Breast epithelium (tissue), 4 donors: Measurements from ENCODE around the gene ARHGAP20. TPM values are rescaled to one million over a fixed set of nuclear protein-coding genes. Genes with fewer than 3 reads are reported as not detected.

Experiments
- DNase-seq, 2 donors: peaks; one replicate each; pipeline ENCODE4 v3.0.0-alpha.2; 2019; ENCODE audit warnings: low spot score in 2 of 2
- H3K27ac ChIP-seq, 2 donors: fragments of 200-600 bp; sonication (generic) in 1 of 2; one replicate each; pipeline ENCODE4 v1.5.1; 2016 to 2019; ENCODE audit warnings: mild to moderate bottlenecking in 1 of 2
- H3K27me3 ChIP-seq, 2 donors: fragments of 200-600 bp; sonication (generic) in 1 of 2; one replicate each; pipeline versions ENCODE4 v1.5.1 to v1.6.0; 2017 to 2019; ENCODE audit warnings: control low read depth in 1 of 2, mild to moderate bottlenecking in 1 of 2
- H3K36me3 ChIP-seq: fragments of 200-600 bp; one replicate; pipeline ENCODE4 v1.5.1; 2019
- H3K4me1 ChIP-seq, 2 donors: fragments of 200-600 bp; sonication (generic); one replicate each; pipeline ENCODE4 v1.5.1; 2016 to 2019; ENCODE audit warnings: control low read depth in 1 of 2
- H3K4me3 ChIP-seq, 3 donors: fragments of 200-600 bp; sonication (generic); 1 replicate in 2 of 3; 2 replicates in 1 of 3; pipeline ENCODE4 v1.5.1; 2016 to 2019; ENCODE audit warnings: mild to moderate bottlenecking in 3 of 3, moderate library complexity in 2 of 3
- H3K9me3 ChIP-seq, 2 donors: fragments of 200-600 bp; sonication (generic) in 1 of 2; one replicate each; pipeline ENCODE4 v1.5.1; 2016 to 2019; ENCODE audit warnings: control low read depth in 1 of 2
- POLR2A ChIP-seq: fragments of 450-650 bp; IDR thresholded peaks from one replicate; pipeline ENCODE4 v1.6.1; 2016; ENCODE audit warnings: antibody characterized with exemption, mild to moderate bottlenecking, moderate library complexity
- POLR2AphosphoS5 ChIP-seq, 3 donors: sonication (generic); formaldehyde crosslinking; IDR thresholded peaks; one replicate each; pipeline ENCODE4 v1.6.1; 2017; ENCODE audit warnings: antibody characterized with exemption in 3 of 3
- intact Hi-C: fragments of 100-400 bp; cut with DNase I; formaldehyde crosslinking; loops from one replicate; pipeline ENCODE4 v1.15.1; 2023; ENCODE audit warnings: low total_unique reads
- total RNA-seq, 3 donors: library from RNA; depleted of rRNA; stranded (reverse); fragments of >200 nt; gene quantifications; one replicate each; pipeline ENCODE4 v1.1.0, GENCODE V29; 2016
- TF ChIP-seq, protein P1 (sequence below), 3 donors: fragments of 450-650 bp; IDR thresholded peaks; one replicate each; pipeline ENCODE4 v1.5.1; 2016 to 2017; ENCODE audit warnings: antibody characterized with exemption in 3 of 3, mild to moderate bottlenecking in 3 of 3, moderate library complexity in 3 of 3

ARHGAP20 gene
- total RNA-seq, 3 donors from 2014 or later = 5.4 to 34.6 (median 11.8) TPM

DNA sequence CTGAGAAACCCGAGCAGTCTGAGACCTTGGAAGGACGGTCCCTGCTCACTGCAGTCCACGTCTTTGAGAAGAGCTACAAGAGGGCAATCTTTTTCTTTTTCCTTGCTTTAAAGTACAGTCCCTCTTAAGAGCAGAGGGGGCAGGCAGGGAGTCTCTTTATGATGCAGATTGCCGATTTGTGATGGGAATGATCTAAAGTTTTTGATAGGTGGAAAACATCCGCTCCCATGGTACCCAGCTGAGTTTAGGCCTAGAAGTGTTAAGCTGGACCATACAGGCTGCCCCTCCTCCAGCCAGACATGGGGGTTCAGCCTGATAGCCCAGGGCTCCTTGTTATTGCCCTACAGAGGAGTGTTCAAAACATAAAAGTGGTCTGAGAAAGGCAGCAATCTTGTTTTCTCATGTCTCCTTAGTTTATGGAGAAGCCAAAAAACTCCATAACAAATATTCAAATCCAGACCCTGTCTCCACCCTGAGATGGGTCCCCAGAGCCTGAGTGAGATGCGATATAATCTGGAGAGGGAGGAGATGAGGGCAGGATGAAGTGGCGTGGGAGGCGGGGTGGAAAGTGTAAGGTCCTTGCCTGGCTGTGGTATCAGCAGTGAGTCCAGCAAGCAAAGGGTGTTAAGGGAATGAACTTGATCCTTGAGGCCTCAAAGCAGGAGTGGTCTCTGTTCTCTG lies 147.4 kb downstream of the ARHGAP20 start:
- no peak for DNase-seq
- no peaks in the 10 kb centered on the region for H3K9me3 ChIP-seq
- no peaks in the 10 kb centered on the region for H3K4me1 ChIP-seq
- no peak overlapping the region for H3K4me3 ChIP-seq
- intact Hi-C loops = no loop called here
- no peak for TF ChIP-seq POLR2A
- no peaks in the 10 kb centered on the region for H3K27me3 ChIP-seq
- no peak overlapping the region for H3K27ac ChIP-seq
- H3K36me3 ChIP-seq = no peaks in the 10 kb centered on the region

DNA sequence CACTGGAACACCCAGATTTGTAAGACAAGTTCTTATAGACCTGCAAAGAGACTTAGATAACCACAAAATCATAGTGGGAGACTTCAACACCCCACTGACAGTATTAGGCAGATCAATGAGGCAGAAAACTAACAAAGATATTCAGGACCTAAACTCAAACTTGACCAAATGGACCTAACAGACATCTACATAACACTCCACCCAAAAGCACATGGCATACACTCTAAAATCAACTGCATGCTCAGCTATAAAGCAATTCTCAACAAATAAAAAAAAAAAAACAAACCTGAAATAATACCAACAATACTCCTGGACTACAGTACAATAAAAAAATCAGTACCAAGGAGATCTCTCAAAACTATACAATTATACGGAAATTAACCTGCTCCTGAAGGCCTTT lies 167.5 kb downstream of the ARHGAP20 start:
- H3K4me1 ChIP-seq = no peaks in the 10 kb centered on the region
- DNase-seq = no peak
- H3K27me3 ChIP-seq = no peaks in the 10 kb centered on the region
- H3K27ac ChIP-seq = no peak overlapping the region
- intact Hi-C loops = no loop called here
- TF ChIP-seq POLR2A (no peak), POLR2AphosphoS5 (IDR thresholded peaks at IDR 0.05) (no peak)
- TF ChIP-seq, protein P1, sequence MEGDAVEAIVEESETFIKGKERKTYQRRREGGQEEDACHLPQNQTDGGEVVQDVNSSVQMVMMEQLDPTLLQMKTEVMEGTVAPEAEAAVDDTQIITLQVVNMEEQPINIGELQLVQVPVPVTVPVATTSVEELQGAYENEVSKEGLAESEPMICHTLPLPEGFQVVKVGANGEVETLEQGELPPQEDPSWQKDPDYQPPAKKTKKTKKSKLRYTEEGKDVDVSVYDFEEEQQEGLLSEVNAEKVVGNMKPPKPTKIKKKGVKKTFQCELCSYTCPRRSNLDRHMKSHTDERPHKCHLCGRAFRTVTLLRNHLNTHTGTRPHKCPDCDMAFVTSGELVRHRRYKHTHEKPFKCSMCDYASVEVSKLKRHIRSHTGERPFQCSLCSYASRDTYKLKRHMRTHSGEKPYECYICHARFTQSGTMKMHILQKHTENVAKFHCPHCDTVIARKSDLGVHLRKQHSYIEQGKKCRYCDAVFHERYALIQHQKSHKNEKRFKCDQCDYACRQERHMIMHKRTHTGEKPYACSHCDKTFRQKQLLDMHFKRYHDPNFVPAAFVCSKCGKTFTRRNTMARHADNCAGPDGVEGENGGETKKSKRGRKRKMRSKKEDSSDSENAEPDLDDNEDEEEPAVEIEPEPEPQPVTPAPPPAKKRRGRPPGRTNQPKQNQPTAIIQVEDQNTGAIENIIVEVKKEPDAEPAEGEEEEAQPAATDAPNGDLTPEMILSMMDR (IDR thresholded peaks at IDR 0.05) = no peak
- no peaks in the 10 kb centered on the region for H3K9me3 ChIP-seq
- no peaks in the 10 kb centered on the region for H3K36me3 ChIP-seq
- no peak overlapping the region for H3K4me3 ChIP-seq

DNA sequence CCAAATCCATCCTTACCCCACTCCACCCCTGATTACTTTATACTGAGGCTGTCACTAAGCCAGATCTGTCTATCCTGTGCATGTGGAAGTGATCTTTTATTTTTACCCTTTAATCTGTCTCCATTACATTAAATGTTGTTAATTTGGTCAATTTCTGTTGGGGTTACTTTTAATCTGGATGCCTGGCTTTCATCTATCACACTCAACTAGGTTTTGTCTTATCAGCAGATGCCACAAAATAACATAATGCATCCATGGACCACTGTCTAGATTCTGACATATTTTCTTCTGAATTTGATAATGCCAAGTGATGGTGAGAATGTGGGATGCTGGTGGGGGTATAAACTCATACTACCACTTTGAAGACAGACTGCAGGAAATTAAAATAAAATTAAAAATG lies 174.1 kb downstream of the ARHGAP20 start:
- Histone ChIP-seq H3K4me1 (no peaks in the 10 kb centered on the region), H3K4me3 (no peak overlapping the region), H3K27ac (no peak overlapping the region), H3K9me3 (no peaks in the 10 kb centered on the region), H3K27me3 (no peaks in the 10 kb centered on the region), H3K36me3 (no peaks in the 10 kb centered on the region)
- TF ChIP-seq POLR2AphosphoS5 (IDR thresholded peaks at IDR 0.05) = no peak
- TF ChIP-seq, protein P1 (IDR thresholded peaks at IDR 0.05) = no peak
- TF ChIP-seq POLR2A = no peak
- no peak for DNase-seq
- intact Hi-C loops = loop anchor here (10.0 kb wide), 1 partner anchor 663 kb away; no protein-coding TSS in a partner anchor

DNA sequence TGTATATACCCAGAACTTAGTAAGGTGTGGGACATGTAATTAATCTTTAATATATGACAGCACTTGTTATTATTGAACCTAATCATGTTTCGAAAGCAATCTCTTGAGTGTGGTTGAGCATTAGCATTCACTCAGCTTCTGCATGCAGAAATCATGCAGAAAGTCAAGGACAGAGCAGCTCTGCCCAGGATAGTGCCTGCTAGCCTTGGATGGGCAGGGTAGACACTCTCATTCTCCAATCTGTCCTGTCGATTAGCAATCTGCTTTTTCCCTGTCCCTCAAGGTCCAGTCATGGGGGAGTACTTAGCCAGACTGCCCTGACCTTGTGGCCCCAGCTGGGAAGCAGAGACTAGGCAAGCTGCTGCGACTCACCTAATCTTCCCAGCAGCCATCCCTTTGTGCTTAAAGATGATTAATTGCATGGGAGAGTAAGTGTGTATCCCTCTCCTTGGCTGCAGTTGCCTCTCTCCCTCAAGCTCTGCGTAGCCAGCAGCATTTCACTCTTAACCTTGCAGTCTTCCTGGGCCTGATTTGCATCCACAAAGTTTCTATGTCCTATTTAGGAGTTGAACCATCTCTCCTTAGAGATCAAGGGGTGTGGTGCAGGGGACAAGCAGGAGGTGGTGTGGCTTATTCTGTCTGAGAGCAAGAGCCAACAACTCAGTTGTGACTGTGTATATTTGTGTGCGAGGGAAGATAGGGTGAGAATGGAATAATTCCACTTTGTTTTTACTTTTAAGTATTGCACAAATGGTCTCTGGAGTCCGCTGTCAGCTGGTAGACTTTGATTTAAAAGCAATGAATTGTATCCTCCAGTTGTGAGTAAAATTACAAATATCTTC lies 181.1 kb downstream of the ARHGAP20 start:
- intact Hi-C loops = loop anchor here (10.0 kb wide), 1 partner anchor 656 kb away; no protein-coding TSS in a partner anchor
- Histone ChIP-seq H3K27me3 (no peaks in the 10 kb centered on the region), H3K4me1 (no peaks in the 10 kb centered on the region), H3K36me3 (no peaks in the 10 kb centered on the region), H3K4me3 (no peak overlapping the region), H3K9me3 (no peaks in the 10 kb centered on the region), H3K27ac (no peak overlapping the region)
- TF ChIP-seq, protein P1 (IDR thresholded peaks at IDR 0.05) = no peak
- no peak for TF ChIP-seq POLR2A
- no peak for TF ChIP-seq POLR2AphosphoS5 (IDR thresholded peaks at IDR 0.05)
- no peak for DNase-seq

DNA sequence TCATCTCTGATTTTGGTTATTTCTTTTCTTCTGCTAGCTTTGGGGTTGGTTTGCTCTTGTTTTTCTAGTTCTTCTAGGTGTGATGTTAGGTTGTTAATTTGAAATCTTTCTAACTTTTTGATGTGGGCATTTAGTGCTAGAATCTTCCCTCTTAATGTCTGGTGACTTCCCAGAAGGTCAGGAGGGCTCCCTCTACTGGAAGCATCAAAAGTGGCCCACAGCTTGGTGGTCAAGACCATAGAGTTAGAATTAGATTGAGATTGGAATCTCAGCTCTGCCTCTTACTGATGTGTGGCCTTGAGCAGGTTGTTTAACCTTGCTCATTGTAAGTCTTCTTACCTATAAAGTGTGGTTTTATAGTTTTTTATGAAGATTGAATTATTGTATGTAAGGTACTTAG lies 183.2 kb downstream of the ARHGAP20 start:
- DNase-seq = no peak
- H3K9me3 ChIP-seq = no peaks in the 10 kb centered on the region
- no peaks in the 10 kb centered on the region for H3K27me3 ChIP-seq
- no peaks in the 10 kb centered on the region for H3K36me3 ChIP-seq
- H3K4me3 ChIP-seq = no peak overlapping the region
- TF ChIP-seq, protein P1 (IDR thresholded peaks at IDR 0.05) = no peak
- no peak for TF ChIP-seq POLR2AphosphoS5 (IDR thresholded peaks at IDR 0.05)
- TF ChIP-seq POLR2A = no peak
- intact Hi-C loops = no loop called here
- H3K27ac ChIP-seq = no peak overlapping the region
- no peaks in the 10 kb centered on the region for H3K4me1 ChIP-seq
